Pancreas (tissue), 10 donors: ENCODE measurements around the gene SELENOS. TPM values are rescaled to one million over a fixed set of nuclear protein-coding genes. Genes with fewer than 3 reads are reported as not detected.

Experiments
- ATAC-seq, 4 donors: fragments of 200-7000 bp; cut with Tn5 transposase; one replicate each; pipeline versions ENCODE4 v1.8.0 to v1.9.1; 2020; ENCODE audit warnings: mild to moderate bottlenecking in 4 of 4, moderate library complexity in 4 of 4
- DNase-seq, 6 donors: peaks; one replicate each; pipeline ENCODE4 v3.0.0-alpha.2; 2020
- FAIRE-seq: peaks from 2 replicates; lab custom pipeline; 2012; peaks lifted over from hg19 to GRCh38; lab: Jason Lieb, UNC
- H3K27ac ChIP-seq, 4 donors: fragments of 200-600 bp; sonication (generic); 1 replicate in 3 of 4; 2 replicates in 1 of 4; pipeline versions ENCODE4 v1.5.0 to v1.8.0; 2020
- H3K27me3 ChIP-seq, 4 donors: fragments of 200-600 bp; one replicate each; pipeline ENCODE4 v1.8.0; 2021
- H3K36me3 ChIP-seq, 3 donors: fragments of 200-600 bp; sonication (generic) in 1 of 3; one replicate each; pipeline versions ENCODE4 v1.5.0 to v1.8.0; 2020 to 2021
- H3K4me1 ChIP-seq, 3 donors: fragments of 200-600 bp; one replicate each; pipeline ENCODE4 v1.8.0; 2021
- H3K4me3 ChIP-seq, 4 donors: fragments of 200-600 bp; sonication (generic) in 2 of 4; one replicate each; pipeline versions ENCODE4 v1.5.0 to v1.8.0; 2020 to 2021
- H3K9me3 ChIP-seq, 4 donors: fragments of 200-600 bp; one replicate each; pipeline ENCODE4 v1.8.0; 2021
- WGBS, 2 donors: extraction: QIAGEN DNeasy Blood & Tissue Kit; methylation state at CpG; one replicate each; pipeline ENCODE4 v1.1.7; 2013; 5-methylcytosine and 5-hydroxymethylcytosine counted together
- intact Hi-C, 3 donors: fragments of 100-400 bp; cut with DNase I; formaldehyde crosslinking; loops; one replicate each; pipeline versions ENCODE4 v1.11.1 to v1.14.2; 2022
- polyA plus RNA-seq, 2 donors: library from polyadenylated mRNA; stranded (reverse); fragments of 200-250 nt; gene quantifications; one replicate each; pipeline ENCODE4 v1.2.3, GENCODE V29; 2013
- total RNA-seq, 6 donors: library from RNA; stranded (reverse); fragmentation: NEBNext Ultra II Directional in 4 of 6; extraction: Animal tissue kit (Norgen Biotek cat#: 25700) in 4 of 6; gene quantifications; one replicate each; pipeline versions ENCODE4 v1.2.1 to v1.2.4, GENCODE V29; 2021 to 2023
- TF ChIP-seq, protein P1 (sequence below), 4 donors: fragments of 200-600 bp; sonication (generic) in 3 of 4; IDR thresholded peaks; one replicate each; pipeline versions ENCODE4 v1.5.0 to v1.8.0; 2021; ENCODE audit warnings: antibody characterized with exemption in 4 of 4
- donor health status: healthy with polysubstance abuse.
- donor health status: DM: no; HTN: no; CAD: no; lungs with moderate emphysema.
- donor health status: DM: no; HTN: no; CAD: no.
- donor health status: control.
- donor health status: control.
- donor health status: Bipolar disorder and iron deficiency.
- donor health status: DM: yes; HTN: yes; CAD: no.
- donor health status: DM: no; HTN: no; CAD: no.
- donor health status: DM: no; HTN: no; CAD: no.
- donor health status: DM: yes; HTN: yes; CAD: no.

Gene SELENOS
- total and polyA plus RNA-seq, 8 donors = 26.6 to 72.7 (median 38.2) TPM

- TF ChIP-seq, protein P1, sequence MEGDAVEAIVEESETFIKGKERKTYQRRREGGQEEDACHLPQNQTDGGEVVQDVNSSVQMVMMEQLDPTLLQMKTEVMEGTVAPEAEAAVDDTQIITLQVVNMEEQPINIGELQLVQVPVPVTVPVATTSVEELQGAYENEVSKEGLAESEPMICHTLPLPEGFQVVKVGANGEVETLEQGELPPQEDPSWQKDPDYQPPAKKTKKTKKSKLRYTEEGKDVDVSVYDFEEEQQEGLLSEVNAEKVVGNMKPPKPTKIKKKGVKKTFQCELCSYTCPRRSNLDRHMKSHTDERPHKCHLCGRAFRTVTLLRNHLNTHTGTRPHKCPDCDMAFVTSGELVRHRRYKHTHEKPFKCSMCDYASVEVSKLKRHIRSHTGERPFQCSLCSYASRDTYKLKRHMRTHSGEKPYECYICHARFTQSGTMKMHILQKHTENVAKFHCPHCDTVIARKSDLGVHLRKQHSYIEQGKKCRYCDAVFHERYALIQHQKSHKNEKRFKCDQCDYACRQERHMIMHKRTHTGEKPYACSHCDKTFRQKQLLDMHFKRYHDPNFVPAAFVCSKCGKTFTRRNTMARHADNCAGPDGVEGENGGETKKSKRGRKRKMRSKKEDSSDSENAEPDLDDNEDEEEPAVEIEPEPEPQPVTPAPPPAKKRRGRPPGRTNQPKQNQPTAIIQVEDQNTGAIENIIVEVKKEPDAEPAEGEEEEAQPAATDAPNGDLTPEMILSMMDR (IDR thresholded peaks at IDR 0.05) = no peak
- no peaks in the 10 kb centered on the region for H3K4me1 ChIP-seq
- WGBS, 2 donors = 77 to 86% methylated on average over 5 of the region's 5 CpGs
- FAIRE-seq = no peak
- H3K36me3 ChIP-seq = no peaks in the 10 kb centered on the region
- H3K27ac ChIP-seq = no peak overlapping the region
- H3K27me3 ChIP-seq = no peaks in the 10 kb centered on the region
- no peak overlapping the region for H3K4me3 ChIP-seq
- no peak for DNase-seq
- intact Hi-C loops = no loop called here
- no peaks in the 10 kb centered on the region for H3K9me3 ChIP-seq
- no peak for ATAC-seq
Observed at GRCh38 chr15:101232677-101233076, 44.6 kb downstream of the SELENOS start.

DNA sequence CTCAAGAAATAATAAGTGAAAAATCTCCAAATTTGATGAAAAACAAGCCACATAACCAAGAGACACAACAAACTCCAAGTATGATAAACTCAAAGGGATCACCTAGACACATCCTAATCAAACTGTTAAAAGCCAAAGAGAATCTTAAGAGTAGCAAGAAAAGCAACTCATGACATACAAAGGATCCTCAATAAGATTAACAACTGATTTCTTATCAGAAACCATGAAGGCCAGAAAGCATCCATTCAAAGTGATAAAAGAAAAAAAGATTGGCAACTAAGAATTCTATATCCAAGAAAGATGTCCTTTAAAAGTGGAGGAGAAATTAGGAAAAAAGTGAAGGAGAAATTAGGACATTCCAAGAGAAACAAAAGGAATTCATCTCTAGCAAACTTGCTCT lies 49.0 kb downstream of the SELENOS start:
- no peak for FAIRE-seq

DNA sequence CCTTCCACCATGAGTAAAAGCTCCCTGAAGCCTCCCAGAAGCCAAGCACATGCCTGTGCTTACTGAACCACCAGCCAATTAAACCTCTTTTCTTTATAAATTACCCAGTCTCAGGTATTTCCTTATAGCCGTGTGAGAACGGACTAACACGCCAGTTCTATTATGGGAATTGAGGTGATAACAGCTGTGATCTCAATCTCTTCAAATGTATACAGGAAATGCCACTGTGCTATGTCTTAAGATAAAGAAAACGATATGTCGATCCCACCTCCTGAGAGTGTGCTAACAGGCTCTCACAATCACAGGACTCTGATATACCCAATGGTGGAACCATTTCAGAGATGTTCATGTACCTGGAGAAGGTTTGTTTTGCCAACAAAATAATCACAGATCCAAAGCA lies 51.6 kb downstream of the SELENOS start:
- Histone ChIP-seq H3K27me3 (no peaks in the 10 kb centered on the region), H3K27ac (no peak overlapping the region), H3K9me3 (no peaks in the 10 kb centered on the region), H3K4me1 (peaks cover 0 to 8% (median 0%) of the 10 kb centered on the region in 3 donors), H3K4me3 (no peak overlapping the region), H3K36me3 (no peaks in the 10 kb centered on the region)
- DNase-seq = no peak
- intact Hi-C loops = no loop called here
- no peak for ATAC-seq
- WGBS, 2 donors = 77 to 94% methylated on average over 5 of the region's 5 CpGs
- TF ChIP-seq, protein P1 (IDR thresholded peaks at IDR 0.05) = no peak
- FAIRE-seq = no peak

More for the DNA sequence above, 49.0 kb downstream of the SELENOS start:
- H3K9me3 ChIP-seq = no peaks in the 10 kb centered on the region
- intact Hi-C loops = no loop called here
- H3K4me1 ChIP-seq = no peaks in the 10 kb centered on the region
- no peak overlapping the region for H3K4me3 ChIP-seq
- DNase-seq (no peak), ATAC-seq (no peak)
- H3K27me3 ChIP-seq = no peaks in the 10 kb centered on the region
- TF ChIP-seq, protein P1 (IDR thresholded peaks at IDR 0.05) = no peak
- H3K36me3 ChIP-seq = no peaks in the 10 kb centered on the region
- H3K27ac ChIP-seq = no peak overlapping the region

Other genes with a start within 250 kb of the SELENOS start
- 10 to 100 TPM in 1 of 6 donors, 1 to 10 TPM in 5; 4.6 to 11.2 (median 6.6) TPM for gene CHSY1, start 25.4 kb downstream of the SELENOS start, total RNA-seq
- gene CHSY1, start 25.4 kb downstream of the SELENOS start, polyA plus RNA-seq = 1 to 10 TPM; 3.4 to 4.9 TPM
- gene SNRPA1, start 17.8 kb upstream of the SELENOS start, total RNA-seq = 10 to 100 TPM; 16.7 to 25.4 (median 22.5) TPM
- gene SNRPA1, start 17.8 kb upstream of the SELENOS start, polyA plus RNA-seq = 10 to 100 TPM; 27.2 to 37.2 TPM
- 1 to 10 TPM; 1.3 to 4.5 (median 3.2) TPM for gene PCSK6, start 212.2 kb upstream of the SELENOS start, total RNA-seq
- gene PCSK6, start 212.2 kb upstream of the SELENOS start, polyA plus RNA-seq = 1 to 10 TPM in 1 of 2 donors, under 1 TPM in 1; 0.87 to 1.8 TPM